Measurements from ENCODE around the gene TBC1D1.

The TBC1D1 gene

GRCh38 chr4:37910091-37910486 is 19.2 kb downstream of the TBC1D1 start:
- H3K36me3 ChIP-seq (replicated peaks; ENCODE audit: insufficient read depth, low read length), result no peaks in the 10 kb centered on the region
- DNase-seq, result no peak
- no peaks in the 10 kb centered on the region for H3K9me3 ChIP-seq (replicated peaks; ENCODE audit: insufficient read depth, low read length)
- no peak overlapping the region for H2AFZ ChIP-seq (ENCODE audit: low read length)
- H3K4me3 ChIP-seq (ENCODE audit: low read length), result no peak overlapping the region
- H3K9me2 ChIP-seq (replicated peaks; ENCODE audit: insufficient read depth, low read length), result no peaks in the 10 kb centered on the region
- no peak overlapping the region for H3K9ac ChIP-seq (ENCODE audit: low read length)
- peaks cover 72% of the 10 kb centered on the region for H3K79me2 ChIP-seq (ENCODE audit: low read length)
- H3K4me2 ChIP-seq (ENCODE audit: low read depth, low read length), result no peak overlapping the region
- no peak overlapping the region for H3K27ac ChIP-seq (ENCODE audit: low read length)
- H3F3A ChIP-seq (ENCODE audit: insufficient read depth, low read length), result no peaks in the 10 kb centered on the region
- H4K20me1 ChIP-seq (ENCODE audit: insufficient read depth, low read length), result no peaks in the 10 kb centered on the region
- H3K27me3 ChIP-seq (replicated peaks; ENCODE audit: insufficient read depth, low read length), result no peaks in the 10 kb centered on the region
- H3K4me1 ChIP-seq (ENCODE audit: low read length), result no peaks in the 10 kb centered on the region
- TF ChIP-seq, protein P1, sequence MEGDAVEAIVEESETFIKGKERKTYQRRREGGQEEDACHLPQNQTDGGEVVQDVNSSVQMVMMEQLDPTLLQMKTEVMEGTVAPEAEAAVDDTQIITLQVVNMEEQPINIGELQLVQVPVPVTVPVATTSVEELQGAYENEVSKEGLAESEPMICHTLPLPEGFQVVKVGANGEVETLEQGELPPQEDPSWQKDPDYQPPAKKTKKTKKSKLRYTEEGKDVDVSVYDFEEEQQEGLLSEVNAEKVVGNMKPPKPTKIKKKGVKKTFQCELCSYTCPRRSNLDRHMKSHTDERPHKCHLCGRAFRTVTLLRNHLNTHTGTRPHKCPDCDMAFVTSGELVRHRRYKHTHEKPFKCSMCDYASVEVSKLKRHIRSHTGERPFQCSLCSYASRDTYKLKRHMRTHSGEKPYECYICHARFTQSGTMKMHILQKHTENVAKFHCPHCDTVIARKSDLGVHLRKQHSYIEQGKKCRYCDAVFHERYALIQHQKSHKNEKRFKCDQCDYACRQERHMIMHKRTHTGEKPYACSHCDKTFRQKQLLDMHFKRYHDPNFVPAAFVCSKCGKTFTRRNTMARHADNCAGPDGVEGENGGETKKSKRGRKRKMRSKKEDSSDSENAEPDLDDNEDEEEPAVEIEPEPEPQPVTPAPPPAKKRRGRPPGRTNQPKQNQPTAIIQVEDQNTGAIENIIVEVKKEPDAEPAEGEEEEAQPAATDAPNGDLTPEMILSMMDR (IDR thresholded peaks at IDR 0.05; ENCODE audit: low read length), result no peak
- TF ChIP-seq EZH2phosphoT487 (IDR thresholded peaks at IDR 0.05; ENCODE audit: low read length), result no peak
- no peak for TF ChIP-seq EZH2 (optimal IDR thresholded peaks at IDR 0.05; ENCODE audit: low read depth, low read length)

DNA sequence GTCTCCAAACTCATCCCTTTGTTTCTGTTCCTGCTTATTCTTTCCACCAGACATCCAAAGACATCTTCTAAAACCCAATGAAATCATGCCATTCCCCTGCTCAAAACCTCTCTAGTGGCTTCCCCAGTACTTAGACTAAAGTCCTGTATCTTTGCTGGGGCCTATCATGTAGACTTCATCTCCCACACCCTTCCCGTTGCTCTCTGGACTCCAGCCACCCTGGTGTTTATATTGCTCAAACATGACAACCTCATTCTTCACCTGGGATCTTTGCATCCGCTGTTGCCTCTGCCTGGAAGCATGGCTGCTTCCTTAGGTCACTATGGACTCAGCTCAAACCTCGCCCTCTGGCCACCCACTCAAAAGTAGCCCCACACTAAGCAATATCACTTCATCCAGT is 23.7 kb downstream of the TBC1D1 start:
- H3K9me2 ChIP-seq (replicated peaks; ENCODE audit: insufficient read depth, low read length), result no peaks in the 10 kb centered on the region
- H3K27ac ChIP-seq (ENCODE audit: low read length), result no peak overlapping the region
- TF ChIP-seq EZH2 (optimal IDR thresholded peaks at IDR 0.05; ENCODE audit: low read depth, low read length) (no peak), EZH2phosphoT487 (IDR thresholded peaks at IDR 0.05; ENCODE audit: low read length) (no peak)
- TF ChIP-seq, protein P1 (IDR thresholded peaks at IDR 0.05; ENCODE audit: low read length), result no peak
- no peak overlapping the region for H3K4me2 ChIP-seq (ENCODE audit: low read depth, low read length)
- no peak for DNase-seq
- no peaks in the 10 kb centered on the region for H3F3A ChIP-seq (ENCODE audit: insufficient read depth, low read length)
- H3K79me2 ChIP-seq (ENCODE audit: low read length), result peaks cover 41% of the 10 kb centered on the region
- no peaks in the 10 kb centered on the region for H3K27me3 ChIP-seq (replicated peaks; ENCODE audit: insufficient read depth, low read length)
- no peak overlapping the region for H3K4me3 ChIP-seq (ENCODE audit: low read length)
- no peaks in the 10 kb centered on the region for H3K9me3 ChIP-seq (replicated peaks; ENCODE audit: insufficient read depth, low read length)
- H3K9ac ChIP-seq (ENCODE audit: low read length), result no peak overlapping the region
- H4K20me1 ChIP-seq (ENCODE audit: insufficient read depth, low read length), result no peaks in the 10 kb centered on the region
- no peak overlapping the region for H2AFZ ChIP-seq (ENCODE audit: low read length)
- H3K4me1 ChIP-seq (ENCODE audit: low read length), result no peaks in the 10 kb centered on the region
- H3K36me3 ChIP-seq (replicated peaks; ENCODE audit: insufficient read depth, low read length), result no peaks in the 10 kb centered on the region

DNA sequence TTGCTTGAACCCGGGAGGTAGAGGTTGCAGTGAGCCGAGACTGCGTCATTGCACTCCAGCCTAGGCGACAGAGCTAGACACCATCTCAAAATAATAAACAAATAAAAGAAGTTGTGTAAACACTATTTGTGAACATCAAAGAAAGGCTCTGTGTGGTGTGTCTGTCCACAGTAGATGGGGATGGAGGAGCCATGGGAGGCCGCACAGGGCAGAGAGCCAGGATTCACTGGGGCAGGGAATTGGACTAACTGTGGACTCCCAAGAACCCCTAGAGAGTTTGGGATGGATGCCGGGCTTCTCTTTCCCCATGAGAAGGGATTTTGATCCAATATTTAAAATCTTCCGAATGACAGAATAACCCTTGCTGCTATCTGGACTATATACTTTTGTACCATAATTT is 26.5 kb downstream of the TBC1D1 start:
- H4K20me1 ChIP-seq (ENCODE audit: insufficient read depth, low read length), result no peaks in the 10 kb centered on the region
- TF ChIP-seq, protein P1 (IDR thresholded peaks at IDR 0.05; ENCODE audit: low read length), result no peak
- no peak for TF ChIP-seq EZH2 (optimal IDR thresholded peaks at IDR 0.05; ENCODE audit: low read depth, low read length)
- no peak for TF ChIP-seq EZH2phosphoT487 (IDR thresholded peaks at IDR 0.05; ENCODE audit: low read length)
- no peak overlapping the region for H3K4me2 ChIP-seq (ENCODE audit: low read depth, low read length)
- H3K79me2 ChIP-seq (ENCODE audit: low read length), result peaks cover 32% of the 10 kb centered on the region
- H3K27ac ChIP-seq (ENCODE audit: low read length), result no peak overlapping the region
- no peak overlapping the region for H3K4me3 ChIP-seq (ENCODE audit: low read length)
- H3K9me3 ChIP-seq (replicated peaks; ENCODE audit: insufficient read depth, low read length), result no peaks in the 10 kb centered on the region
- H3K9ac ChIP-seq (ENCODE audit: low read length), result no peak overlapping the region
- H2AFZ ChIP-seq (ENCODE audit: low read length), result no peak overlapping the region
- H3K27me3 ChIP-seq (replicated peaks; ENCODE audit: insufficient read depth, low read length), result no peaks in the 10 kb centered on the region
- H3K4me1 ChIP-seq (ENCODE audit: low read length), result no peaks in the 10 kb centered on the region
- no peaks in the 10 kb centered on the region for H3K9me2 ChIP-seq (replicated peaks; ENCODE audit: insufficient read depth, low read length)
- DNase-seq, result no peak
- no peaks in the 10 kb centered on the region for H3K36me3 ChIP-seq (replicated peaks; ENCODE audit: insufficient read depth, low read length)
- no peaks in the 10 kb centered on the region for H3F3A ChIP-seq (ENCODE audit: insufficient read depth, low read length)

Data from MM.1S (cell line).